LNCaP clone FGC (cell line): Measurements from ENCODE around the gene LILRB4.
"Not testable (repeated sequence)": the region's sequence is repeated elsewhere in the genome, so short reads cannot be mapped to it uniquely, and the experiment has no call there.

Experiments used
- DNase-seq: peaks from one replicate; pipeline ENCODE4 v3.0.0-alpha.2; 2011; ENCODE audit warnings: low read depth
- H3K4me3 ChIP-seq: 2 replicates; pipeline ENCODE4 v1.5.1; 2011; ENCODE audit warnings: mild to moderate bottlenecking, low read depth, low read length, control low read depth
- CTCF ChIP-seq: IDR thresholded peaks from 2 replicates; pipeline ENCODE4 v1.5.1; 2012; ENCODE audit warnings: mild to moderate bottlenecking; ENCODE audit not compliant: control insufficient read depth, insufficient read depth; ENCODE audit errors: extremely low read depth

Gene LILRB4

GRCh38 chr19:54662730-54663129 lies at the start of gene LILRB4:
TSS of gene LILRB4 (plus strand) at chr19:54662985. CDS start at chr19:54663034, 49 bp downstream.
- DNase-seq = no peak
- TF ChIP-seq CTCF = no peak
- no peak within 1 kb of the TSS for H3K4me3 ChIP-seq

- no peak for DNase-seq
- TF ChIP-seq CTCF = no peak
Measured at GRCh38 chr19:54614726-54615125, 48.1 kb upstream of the LILRB4 start.

GRCh38 chr19:54616057-54616456 lies 46.7 kb upstream of the LILRB4 start:
- no peak for TF ChIP-seq CTCF
- DNase-seq = no peak
- H3K4me3 ChIP-seq = no peak overlapping the region

More at GRCh38 chr19:54614726-54615125, 48.1 kb upstream of the LILRB4 start:
- no peak overlapping the region for H3K4me3 ChIP-seq

- no peak overlapping the region for H3K4me3 ChIP-seq
- DNase-seq = no peak
- TF ChIP-seq CTCF = no peak
Measured at GRCh38 chr19:54616821-54617560, 45.8 kb upstream of the LILRB4 start.

GRCh38 chr19:54620464-54620863 lies 42.3 kb upstream of the LILRB4 start:
- no peak for TF ChIP-seq CTCF
- no peak for DNase-seq
- no peak overlapping the region for H3K4me3 ChIP-seq

GRCh38 chr19:54622431-54622830 lies 40.4 kb upstream of the LILRB4 start:
- no peak for DNase-seq
- no peak overlapping the region for H3K4me3 ChIP-seq
- TF ChIP-seq CTCF = no peak

- H3K4me3 ChIP-seq, DNase-seq: not testable (repeated sequence)
Measured at GRCh38 chr19:54624234-54624633, 38.6 kb upstream of the LILRB4 start.

GRCh38 chr19:54624934-54625730 lies 37.7 kb upstream of the LILRB4 start:
- not testable (repeated sequence) for H3K4me3 ChIP-seq, DNase-seq
